ENCODE results near the gene PTPRG.

PTPRG gene

GRCh38 chr3:61563313-61564271, 2.2 kb downstream of the PTPRG start:
- DNase-seq = no peak

GRCh38 chr3:61564395-61565059, 3.2 kb downstream of the PTPRG start:
- no peak for DNase-seq

- DNase-seq = no peak
These were observed 4.2 kb downstream of the PTPRG start for GRCh38 chr3:61565569-61565968.

- no peak for DNase-seq
These were observed 6.8 kb downstream of the PTPRG start for GRCh38 chr3:61568127-61568526.

- DNase-seq = no peak
These were observed 8.6 kb downstream of the PTPRG start for GRCh38 chr3:61569856-61570580.

- DNase-seq = no peak
These were observed 9.4 kb downstream of the PTPRG start for GRCh38 chr3:61570813-61571212.

GRCh38 chr3:61571516-61572336, 10.4 kb downstream of the PTPRG start:
- DNase-seq = no peak

GRCh38 chr3:61572879-61573278, 11.5 kb downstream of the PTPRG start:
- no peak for DNase-seq

- no peak for DNase-seq
These were observed 12.1 kb downstream of the PTPRG start for GRCh38 chr3:61573441-61573840.

- no peak for DNase-seq
These were observed 13.5 kb downstream of the PTPRG start for GRCh38 chr3:61574854-61575253.

GRCh38 chr3:61575893-61576292, 14.5 kb downstream of the PTPRG start:
- DNase-seq = no peak

- DNase-seq = no peak
These were observed 16.4 kb downstream of the PTPRG start for GRCh38 chr3:61577760-61578159.

GRCh38 chr3:61578667-61579367, 17.4 kb downstream of the PTPRG start:
- no peak for DNase-seq

- no peak for DNase-seq
These were observed 18.3 kb downstream of the PTPRG start for GRCh38 chr3:61579685-61580084.

GRCh38 chr3:61580982-61581643, 19.7 kb downstream of the PTPRG start:
- no peak for DNase-seq

- DNase-seq = no peak
These were observed 20.9 kb downstream of the PTPRG start for GRCh38 chr3:61582287-61582686.

GRCh38 chr3:61582846-61583245, 21.5 kb downstream of the PTPRG start:
- DNase-seq = no peak

GRCh38 chr3:61583890-61584875, 22.8 kb downstream of the PTPRG start:
- no peak for DNase-seq

- DNase-seq = no peak
These were observed 28.5 kb downstream of the PTPRG start for GRCh38 chr3:61589856-61590255.

- no peak for DNase-seq
These were observed 29.9 kb downstream of the PTPRG start for GRCh38 chr3:61591300-61591699.
